SIG-M5 (cell line): ENCODE data around the gene MRM2.

Experiments
- DNase-seq: peaks from one replicate; lab custom pipeline; 2025; lab: John Stamatoyannopoulos, UW

Gene MRM2

DNA sequence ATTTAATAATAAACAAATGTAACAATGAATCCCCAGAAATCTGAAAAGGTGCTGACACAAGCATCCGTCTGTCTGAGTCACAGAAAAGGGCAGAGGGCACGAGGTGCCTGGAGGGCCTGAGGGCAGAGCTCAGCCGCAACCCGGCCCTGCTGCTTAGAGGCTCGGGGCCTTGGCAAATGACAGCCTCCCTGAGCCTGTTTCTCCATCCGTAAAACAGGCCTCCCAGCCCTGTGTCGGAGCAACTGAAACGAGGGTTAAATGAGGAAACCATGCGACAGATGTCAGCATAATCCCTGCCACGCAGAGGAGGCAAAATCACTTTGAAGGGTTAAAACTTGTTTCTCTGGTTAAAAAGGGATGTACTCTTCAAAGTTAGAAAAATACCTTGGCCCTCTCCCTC lies 24.9 kb upstream of the MRM2 start:
- DNase-seq, result no peak

DNA sequence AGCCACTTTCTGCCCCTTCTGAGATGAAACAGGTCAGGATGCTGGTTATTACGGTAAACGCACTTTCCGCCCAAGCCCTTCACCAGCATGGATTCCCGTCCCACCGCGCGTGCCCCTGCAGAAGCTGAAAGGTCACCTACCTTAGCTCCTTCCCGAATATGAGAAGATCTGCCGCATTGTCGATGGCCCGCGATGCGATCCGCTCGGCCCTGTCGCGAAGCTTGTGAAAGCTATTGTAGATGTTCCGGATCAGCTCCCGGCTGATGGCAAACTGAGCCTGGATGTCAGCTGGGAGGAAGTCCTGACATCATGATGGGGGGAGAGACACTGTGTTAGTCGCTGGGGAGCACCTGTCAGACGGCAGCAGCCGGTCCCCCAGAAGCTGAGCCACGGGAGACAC lies 22.2 kb upstream of the MRM2 start:
- no peak for DNase-seq

DNA sequence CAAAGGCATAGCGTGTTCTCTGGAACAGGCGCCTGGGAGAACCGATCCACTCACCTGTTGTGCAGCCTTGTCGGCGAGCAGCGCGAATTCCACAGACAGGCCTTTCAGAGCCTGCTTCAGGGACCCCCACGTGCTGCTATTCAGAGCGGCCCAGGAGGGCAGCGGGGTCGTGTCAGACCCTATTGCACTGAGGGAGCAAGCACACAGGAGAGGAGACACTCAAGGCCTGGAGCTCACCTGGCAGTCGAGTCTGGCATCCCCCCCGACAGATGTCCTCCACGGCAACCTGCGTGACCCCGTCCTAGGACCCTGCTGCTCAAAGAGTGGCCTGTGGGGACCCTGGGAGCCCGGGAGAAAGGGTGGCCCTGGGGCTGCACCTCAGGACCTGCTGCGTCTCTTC lies 21.2 kb upstream of the MRM2 start:
- no peak for DNase-seq

DNA sequence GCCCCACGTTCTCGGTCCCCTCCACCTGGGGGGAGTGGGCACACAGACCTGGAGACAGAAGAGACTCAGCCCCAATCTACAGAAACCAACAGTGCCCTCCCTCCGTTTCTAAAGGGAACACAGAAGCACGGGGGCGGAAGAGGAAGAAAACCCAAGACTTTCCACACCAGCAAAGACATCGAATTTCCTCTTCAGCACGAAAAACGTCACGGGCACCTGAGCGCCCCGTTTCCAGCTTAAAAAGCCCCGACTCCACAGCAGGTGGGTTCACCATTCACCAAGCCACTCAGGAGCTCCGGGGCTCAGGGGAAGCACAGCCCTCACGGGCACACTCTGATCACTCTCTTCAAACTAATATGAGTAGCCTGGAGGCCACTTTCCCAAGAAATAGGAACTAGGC lies 19.6 kb upstream of the MRM2 start:
- DNase-seq, result no peak

- no peak for DNase-seq
Observed at GRCh38 chr7:2260820-2261219, 18.8 kb upstream of the MRM2 start.

DNA sequence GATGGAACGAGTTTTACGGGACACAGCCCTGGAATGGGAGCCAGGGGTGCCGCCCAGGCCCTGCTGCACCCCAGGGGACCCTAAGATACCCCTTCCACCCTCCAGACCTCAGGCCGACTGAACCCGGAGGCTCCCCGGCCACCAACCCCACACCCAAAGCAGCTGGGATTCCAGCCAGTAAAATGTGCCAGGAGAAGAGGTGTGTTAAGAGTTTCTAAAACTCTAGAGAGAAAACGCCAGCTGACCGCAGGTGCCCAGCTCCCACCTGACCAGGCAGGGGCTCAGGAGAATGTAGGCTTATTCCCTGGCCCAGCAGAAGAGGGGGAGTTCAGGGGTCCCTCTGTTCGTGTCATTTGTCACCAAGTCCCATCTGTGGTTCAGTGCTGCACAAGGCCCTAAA lies 17.5 kb upstream of the MRM2 start:
- no peak for DNase-seq

DNA sequence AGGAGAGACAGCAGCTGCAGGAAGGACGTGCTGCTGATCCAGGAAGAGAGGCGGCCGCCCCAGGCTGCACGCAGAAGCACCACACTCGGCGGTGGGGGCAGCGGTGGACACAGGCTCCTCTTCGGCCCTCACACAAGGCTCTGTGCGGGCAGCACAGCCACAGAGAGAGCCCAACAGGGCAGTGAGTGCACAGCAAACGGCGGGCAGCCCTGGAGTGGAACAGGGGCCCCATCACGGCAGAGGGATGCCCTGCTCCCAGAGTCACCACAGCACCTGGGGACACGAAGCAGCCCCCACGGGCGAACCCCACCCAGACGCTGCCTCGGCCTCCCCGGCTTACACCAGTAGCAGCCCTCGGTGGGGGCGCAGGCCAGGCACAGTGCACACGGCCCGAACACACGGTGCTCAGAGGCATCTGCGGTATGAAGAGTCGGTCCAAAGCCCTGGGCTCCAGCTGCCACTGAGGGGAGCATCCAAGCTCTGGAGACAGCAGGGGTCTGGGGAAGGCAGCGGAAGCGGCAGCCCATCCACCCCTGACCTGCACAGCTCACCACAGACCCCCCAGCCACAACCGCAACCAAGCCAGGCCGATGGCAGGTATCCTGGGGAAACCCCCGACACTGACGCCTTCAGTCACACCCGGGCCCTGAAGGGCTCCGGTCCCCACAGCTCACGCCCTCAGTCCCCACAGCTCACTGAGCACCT lies 16.8 kb upstream of the MRM2 start:
- DNase-seq, result no peak

DNA sequence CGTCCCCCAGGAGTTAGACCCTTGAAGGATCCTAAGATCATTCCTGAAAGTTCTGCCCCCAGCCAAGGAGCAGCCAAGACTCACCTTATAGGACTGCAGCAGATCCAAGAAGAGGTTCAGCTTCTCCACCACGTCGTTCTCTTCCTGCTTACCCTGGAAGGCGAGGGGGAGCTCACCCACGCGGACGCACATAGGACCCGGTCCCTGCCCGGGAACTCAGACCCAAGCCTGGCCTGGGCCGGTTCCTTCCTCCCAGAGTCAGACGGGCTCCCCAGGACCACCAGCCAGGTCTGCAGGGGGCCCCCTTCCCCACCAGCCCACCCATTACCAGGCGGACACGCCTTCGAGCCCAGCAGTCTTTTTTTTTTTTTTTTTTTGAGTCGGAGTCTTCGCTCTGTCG lies 15.6 kb upstream of the MRM2 start:
- no peak for DNase-seq

GRCh38 chr7:2257046-2257551 lies 15.1 kb upstream of the MRM2 start:
- DNase-seq, result no peak

DNA sequence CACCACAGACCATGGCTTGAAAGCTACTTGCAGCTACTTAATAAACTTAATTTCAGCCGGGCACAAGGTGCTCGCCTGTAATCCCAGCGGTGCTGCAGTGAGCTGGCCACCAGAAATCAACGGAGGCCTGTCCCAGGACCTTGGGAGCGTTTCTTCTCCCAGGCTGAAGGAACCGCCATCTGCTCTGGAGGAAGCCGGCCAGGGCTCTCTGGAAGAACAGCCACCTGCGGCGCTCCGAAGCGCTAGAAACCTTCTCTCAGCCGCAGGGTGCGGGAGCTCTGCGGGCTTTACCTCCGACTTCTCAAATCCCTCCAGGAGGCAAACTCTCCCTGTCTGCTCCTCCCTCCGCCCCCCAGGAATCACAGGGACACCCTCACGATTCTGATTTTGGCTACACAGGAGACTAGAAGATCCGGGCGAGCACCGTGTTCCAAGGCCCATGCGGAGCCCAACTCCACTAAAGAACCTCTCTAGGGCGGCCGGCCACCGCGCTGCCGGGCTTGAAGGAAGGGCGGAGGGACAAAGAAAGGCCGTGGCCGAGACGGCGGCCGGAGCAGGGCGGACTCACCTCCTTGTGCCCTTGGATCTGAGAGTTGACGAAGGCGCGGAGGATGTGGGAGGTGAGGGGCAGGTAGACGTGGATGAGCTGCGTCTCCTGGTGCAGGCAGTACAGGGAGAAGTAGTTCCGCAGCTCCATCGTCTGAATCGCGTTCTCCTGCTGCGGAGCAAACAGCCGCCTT lies 14.5 kb upstream of the MRM2 start:
- no peak for DNase-seq

DNA sequence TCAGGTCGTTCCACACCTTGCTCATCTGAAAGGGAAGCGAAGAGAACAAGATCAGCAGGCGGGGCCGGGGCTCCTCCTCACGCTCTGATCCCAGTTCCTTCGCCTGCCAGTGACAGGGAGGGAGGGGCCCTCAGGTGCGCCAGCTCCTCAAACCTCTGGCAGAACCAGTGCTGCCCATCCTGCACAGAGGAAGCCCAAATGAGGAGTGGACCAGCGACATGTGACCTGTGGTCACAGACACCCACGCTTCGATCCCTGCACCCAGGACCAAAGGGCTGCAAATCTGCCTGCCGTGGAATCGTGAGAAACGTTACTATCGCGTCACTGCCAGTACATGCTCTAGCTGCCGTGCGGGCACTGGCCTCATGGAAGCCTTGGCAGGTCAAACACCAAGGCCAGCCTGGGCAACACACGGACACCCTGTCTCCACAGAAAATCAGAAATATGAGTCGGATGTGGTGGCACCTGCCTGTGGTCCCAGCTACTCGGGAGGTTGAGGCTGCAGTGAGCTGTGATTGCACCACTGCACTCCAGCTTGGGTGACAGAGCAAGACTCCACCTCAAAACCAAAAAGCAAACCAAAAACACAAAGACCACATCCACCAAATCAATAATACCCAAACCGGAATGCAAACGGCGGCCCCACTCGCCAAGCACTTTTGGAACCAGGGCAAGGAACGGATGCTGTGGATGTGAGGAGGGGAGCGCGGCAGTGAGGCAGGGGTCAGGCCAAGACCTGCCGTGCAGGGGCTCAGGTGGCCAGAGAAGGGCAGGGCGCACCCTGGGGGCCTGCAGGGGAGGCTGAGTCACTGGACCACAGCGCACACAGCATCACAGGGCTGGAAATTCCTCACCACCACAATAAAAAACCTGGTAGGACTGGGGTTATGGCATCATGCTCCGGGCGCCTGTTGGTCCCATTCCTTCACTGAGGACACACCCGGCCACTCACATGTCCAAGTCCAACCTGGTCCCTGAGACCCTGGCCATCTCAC lies 13.4 kb upstream of the MRM2 start:
- no peak for DNase-seq

GRCh38 chr7:2254429-2255144 lies 12.6 kb upstream of the MRM2 start:
- no peak for DNase-seq

DNA sequence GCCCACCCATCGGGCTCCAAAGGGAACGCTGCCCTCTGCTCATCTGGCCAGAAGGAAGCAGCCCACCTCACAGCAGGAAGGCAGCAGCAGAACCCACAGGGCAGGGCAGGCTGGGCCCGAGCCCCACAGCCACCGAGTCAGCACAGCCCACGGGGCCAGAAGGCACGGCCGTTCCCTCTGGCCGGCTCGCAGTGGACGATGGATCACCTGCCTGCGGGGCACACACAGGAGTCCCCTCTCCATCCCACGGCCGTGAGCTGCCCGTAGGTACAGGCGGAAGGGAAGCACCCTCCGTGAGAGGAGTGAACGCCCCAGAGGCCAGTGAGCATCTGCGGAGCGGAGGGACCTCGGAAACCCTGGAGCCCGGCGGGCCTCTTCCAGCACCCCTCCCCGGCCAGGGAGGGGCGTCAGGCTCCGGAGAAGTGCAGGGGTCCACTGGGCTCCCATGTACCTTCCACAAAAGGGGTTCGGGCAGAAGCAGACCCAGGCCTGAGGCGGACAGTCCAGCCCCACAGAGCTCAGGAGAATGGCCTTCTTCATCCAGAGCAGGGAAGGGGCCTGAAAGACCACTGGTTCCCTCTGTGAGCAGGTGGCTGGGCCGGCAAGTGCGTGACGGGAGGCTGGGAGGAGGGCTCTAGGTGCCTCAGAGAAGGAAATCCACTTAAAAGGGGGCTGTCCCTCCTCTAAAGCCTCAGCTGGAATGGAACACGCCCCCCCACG lies 11.7 kb upstream of the MRM2 start:
- no peak for DNase-seq

DNA sequence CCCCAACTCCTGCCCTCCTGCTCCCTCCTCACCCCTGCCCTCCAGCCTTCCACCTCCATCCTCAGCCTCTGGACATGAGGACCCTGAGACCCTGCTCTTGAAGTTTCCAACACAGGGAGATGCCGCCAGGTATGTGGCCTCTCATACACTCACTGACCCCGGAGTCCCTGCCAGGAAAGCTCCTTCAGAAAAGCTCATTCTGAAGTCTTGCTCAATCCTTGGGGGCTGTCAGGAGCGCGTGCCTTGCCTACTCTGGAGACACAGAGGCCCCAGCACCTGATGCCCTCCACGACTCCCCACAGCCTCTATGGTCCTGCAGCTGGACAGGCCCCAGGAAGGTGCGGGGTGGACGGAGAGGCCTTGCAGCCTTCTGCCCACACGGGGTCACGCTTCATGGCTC lies 11.0 kb upstream of the MRM2 start:
- DNase-seq, result no peak

- DNase-seq, result no peak
Observed at GRCh38 chr7:2251841-2252771, 10.1 kb upstream of the MRM2 start.

DNA sequence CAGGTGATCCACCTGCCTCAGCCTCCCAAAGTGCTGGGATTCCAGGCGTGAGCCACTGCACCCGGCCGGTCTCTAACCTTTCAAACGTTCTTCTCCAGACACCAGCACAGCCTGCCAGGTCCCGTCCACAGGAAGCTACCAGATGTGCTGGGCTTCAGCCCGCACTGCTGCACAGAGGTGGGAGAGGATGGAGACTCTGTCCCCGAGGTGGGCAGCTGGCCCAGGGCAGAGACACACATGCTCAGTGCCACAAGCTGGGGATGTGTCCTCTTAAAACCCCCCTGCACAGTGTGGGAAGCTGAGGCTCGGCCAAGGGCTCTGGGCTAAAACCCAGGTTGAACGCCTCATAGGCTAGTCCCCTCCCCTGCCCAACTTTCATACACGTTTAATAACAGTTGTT lies 9.4 kb upstream of the MRM2 start:
- DNase-seq, result no peak

DNA sequence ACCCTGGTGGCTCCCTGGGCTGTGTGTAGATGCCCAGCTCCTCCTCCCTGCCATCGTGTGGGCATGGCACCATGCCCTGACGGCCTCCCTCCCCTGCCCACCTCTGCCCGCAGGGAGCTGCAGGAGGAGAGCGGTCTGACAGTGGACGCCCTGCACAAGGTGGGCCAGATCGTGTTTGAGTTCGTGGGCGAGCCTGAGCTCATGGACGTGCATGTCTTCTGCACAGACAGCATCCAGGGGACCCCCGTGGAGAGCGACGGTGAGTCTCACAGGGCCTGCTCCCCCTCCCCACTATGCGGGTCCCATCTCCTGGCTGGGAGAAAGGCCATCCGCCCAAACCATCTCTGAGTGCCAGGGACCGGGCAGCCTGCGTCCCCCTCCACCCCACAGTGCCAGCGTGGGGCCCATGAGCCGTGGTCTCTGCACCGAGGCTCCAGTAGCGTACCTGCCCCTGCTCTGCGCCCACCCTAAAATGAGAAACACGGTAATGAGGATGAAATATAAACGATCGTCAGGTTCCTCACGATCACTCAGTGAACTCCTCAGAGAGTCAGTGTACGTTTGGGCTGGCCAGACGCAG lies 7.8 kb upstream of the MRM2 start:
- no peak for DNase-seq

DNA sequence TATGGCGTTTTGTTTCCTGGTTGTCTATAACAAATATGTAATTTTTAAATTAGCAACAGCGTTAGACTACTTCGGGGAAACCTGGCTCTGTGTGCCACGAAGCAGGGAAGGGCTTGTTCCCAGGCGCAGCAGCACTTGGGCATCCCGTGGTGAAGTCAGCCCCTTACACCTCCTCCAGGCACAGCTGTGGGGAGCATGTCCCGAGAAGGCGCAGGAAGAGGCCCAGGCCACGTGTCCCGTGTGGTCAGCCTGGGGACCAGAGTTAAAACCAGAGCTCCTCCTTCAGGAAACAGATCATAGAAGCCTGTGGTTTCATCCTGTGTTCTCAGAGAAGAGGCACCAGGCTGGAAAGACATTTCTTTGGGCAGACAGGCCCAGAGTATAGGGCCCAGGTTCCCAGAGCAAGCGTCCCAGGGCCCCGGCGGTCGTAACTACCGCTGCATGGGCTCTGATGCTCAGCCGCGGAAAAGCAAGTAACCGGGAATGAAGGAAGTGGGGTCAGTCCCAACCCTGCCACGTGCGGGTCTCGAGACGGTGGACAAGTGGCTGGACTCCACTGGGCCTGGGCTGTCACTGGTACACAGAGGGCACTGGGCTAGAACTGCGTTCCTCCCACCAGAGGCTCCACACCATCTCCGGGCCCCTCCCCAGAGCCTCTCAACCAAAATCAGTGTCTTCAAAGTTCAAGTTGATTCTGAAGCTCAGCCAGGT lies 7.1 kb upstream of the MRM2 start:
- peak; percentile 13 for DNase-seq
